ENCODE measurements around the gene CUX1.
"Not testable (repeated sequence)": the region's sequence is repeated elsewhere in the genome, so short reads cannot be mapped to it uniquely, and the experiment has no call there.

The CUX1 gene

GRCh38 chr7:102327183-102327582, 509.8 kb downstream of the CUX1 start:
- DNase-seq, result not testable (repeated sequence)

GRCh38 chr7:102328863-102329262, 511.4 kb downstream of the CUX1 start:
- not testable (repeated sequence) for DNase-seq

GRCh38 chr7:102329366-102329765, 511.9 kb downstream of the CUX1 start:
- not testable (repeated sequence) for DNase-seq

GRCh38 chr7:102330666-102331460, 513.4 kb downstream of the CUX1 start:
- not testable (repeated sequence) for DNase-seq
